Transverse colon (tissue), 4 donors: Measurements from ENCODE around the gene HTT. TPM values are rescaled to one million over a fixed set of nuclear protein-coding genes. Genes with fewer than 3 reads are reported as not detected.

Experiments used
- DNase-seq: peaks from one replicate; pipeline ENCODE4 v3.0.0-alpha.2; 2019
- H3K27ac ChIP-seq, 4 donors: fragments of 200-600 bp; sonication (generic); 2 replicates each; pipeline ENCODE4 v1.5.1; 2016 to 2018; ENCODE audit warnings: inconsistent platforms in 4 of 4
- H3K27me3 ChIP-seq: fragments of 200-600 bp; sonication (generic); 2 replicates; pipeline ENCODE4 v1.5.1; 2017; ENCODE audit warnings: inconsistent platforms
- H3K36me3 ChIP-seq, 4 donors: fragments of 200-600 bp; sonication (generic); 2 replicates each; pipeline ENCODE4 v1.5.1; 2017 to 2019; ENCODE audit warnings: inconsistent platforms in 4 of 4
- H3K4me1 ChIP-seq, 4 donors: fragments of 200-600 bp; sonication (generic); 2 replicates each; pipeline ENCODE4 v1.5.1; 2017 to 2020; ENCODE audit warnings: inconsistent platforms in 4 of 4
- H3K4me3 ChIP-seq, 4 donors: fragments of 200-600 bp; sonication (generic); 1 replicate in 1 of 4; 2 replicates in 3 of 4; pipeline versions ENCODE4 v1.5.1 to v1.6.1; 2017 to 2019; ENCODE audit warnings: inconsistent platforms in 4 of 4
- H3K9me3 ChIP-seq, 2 donors: fragments of 200-600 bp; sonication (generic); 2 replicates each; pipeline ENCODE4 v1.5.1; 2017 to 2019; ENCODE audit warnings: inconsistent platforms in 2 of 2
- EP300 ChIP-seq: sonication (generic); formaldehyde crosslinking; IDR thresholded peaks from one replicate; pipeline ENCODE4 v1.6.1; 2017; ENCODE audit warnings: antibody characterized with exemption, low read depth
- POLR2A ChIP-seq: fragments of 450-650 bp; IDR thresholded peaks from one replicate; pipeline ENCODE4 v1.6.1; 2016; ENCODE audit warnings: antibody characterized with exemption, mild to moderate bottlenecking, moderate library complexity
- POLR2AphosphoS5 ChIP-seq, 3 donors: sonication (generic); formaldehyde crosslinking; IDR thresholded peaks; one replicate each; pipeline ENCODE4 v1.6.1; 2016; ENCODE audit warnings: antibody characterized with exemption in 3 of 3
- WGBS, 2 donors: methylation state at CpG; one replicate each; pipeline ENCODE4 v1.1.5; 2018; ENCODE audit warnings: low coverage in 1 of 2; 5-methylcytosine and 5-hydroxymethylcytosine counted together
- in situ Hi-C, 4 donors: fragments of 200-750 bp; cut with MboI; loops; one replicate each; pipeline versions ENCODE4 v1.15.0 to v1.15.1; 2017; ENCODE audit warnings: low sequenced_read_pairs in 3 of 4, low pct_ligation_motif_present in 1 of 4, low pct_unique_long_range_greater_than_20kb in 1 of 4
- intact Hi-C: fragments of 100-400 bp; cut with DNase I; formaldehyde crosslinking; loops from one replicate; pipeline ENCODE4 v1.15.1; 2023; ENCODE audit warnings: low total_unique reads
- total RNA-seq, 4 donors: library from RNA; depleted of rRNA; stranded (reverse); fragments of >200 nt; gene quantifications; one replicate each; pipeline ENCODE4 v1.1.0, GENCODE V29; 2016
- TF ChIP-seq, protein P1 (sequence below), 5 experiments: fragments of 200-600 bp in 3 of 5; fragments of 450-650 bp in 2 of 5; sonication (generic) in 3 of 5; IDR thresholded peaks; 1 replicate in 2 of 5; 2 replicates in 3 of 5; pipeline ENCODE4 v1.5.1; 2016 to 2017; ENCODE audit warnings: antibody characterized with exemption in 5 of 5, inconsistent platforms in 3 of 5, mild to moderate bottlenecking in 2 of 5, moderate library complexity in 1 of 5

Gene HTT
- total RNA-seq, 4 donors from 2014 or later = 40.0 to 111 (median 79.4) TPM

DNA sequence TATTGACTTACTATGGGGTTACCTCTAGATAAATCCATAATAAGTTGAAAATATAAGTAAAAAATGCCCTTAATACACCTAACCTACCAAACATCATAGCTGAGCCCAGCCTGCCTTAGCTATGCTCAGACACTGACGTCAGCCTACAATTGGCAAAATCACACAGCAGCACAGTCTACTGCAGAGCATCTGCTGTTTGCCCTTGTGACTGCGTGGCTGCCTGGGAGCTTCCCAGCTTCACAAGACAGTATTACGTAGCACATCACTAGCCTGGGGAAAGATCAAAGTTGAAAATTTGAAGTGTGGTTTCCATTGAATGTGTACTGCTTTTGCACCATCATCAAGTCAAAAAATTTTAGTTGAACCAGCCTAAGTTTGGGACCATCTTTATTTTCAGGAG is 8.9 kb upstream of the HTT start:
- 60 to 95% methylated on average over 1 to 3 of the region's 3 CpGs for WGBS, 2 donors
- in situ Hi-C loops = no loop called here
- H3K9me3 ChIP-seq = no peaks in the 10 kb centered on the region
- no peaks in the 10 kb centered on the region for H3K4me1 ChIP-seq
- no peak overlapping the region for H3K4me3 ChIP-seq
- no peak overlapping the region for H3K27ac ChIP-seq
- TF ChIP-seq, protein P1, sequence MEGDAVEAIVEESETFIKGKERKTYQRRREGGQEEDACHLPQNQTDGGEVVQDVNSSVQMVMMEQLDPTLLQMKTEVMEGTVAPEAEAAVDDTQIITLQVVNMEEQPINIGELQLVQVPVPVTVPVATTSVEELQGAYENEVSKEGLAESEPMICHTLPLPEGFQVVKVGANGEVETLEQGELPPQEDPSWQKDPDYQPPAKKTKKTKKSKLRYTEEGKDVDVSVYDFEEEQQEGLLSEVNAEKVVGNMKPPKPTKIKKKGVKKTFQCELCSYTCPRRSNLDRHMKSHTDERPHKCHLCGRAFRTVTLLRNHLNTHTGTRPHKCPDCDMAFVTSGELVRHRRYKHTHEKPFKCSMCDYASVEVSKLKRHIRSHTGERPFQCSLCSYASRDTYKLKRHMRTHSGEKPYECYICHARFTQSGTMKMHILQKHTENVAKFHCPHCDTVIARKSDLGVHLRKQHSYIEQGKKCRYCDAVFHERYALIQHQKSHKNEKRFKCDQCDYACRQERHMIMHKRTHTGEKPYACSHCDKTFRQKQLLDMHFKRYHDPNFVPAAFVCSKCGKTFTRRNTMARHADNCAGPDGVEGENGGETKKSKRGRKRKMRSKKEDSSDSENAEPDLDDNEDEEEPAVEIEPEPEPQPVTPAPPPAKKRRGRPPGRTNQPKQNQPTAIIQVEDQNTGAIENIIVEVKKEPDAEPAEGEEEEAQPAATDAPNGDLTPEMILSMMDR (IDR thresholded peaks at IDR 0.05) = no peak
- TF ChIP-seq POLR2A (no peak), POLR2AphosphoS5 (IDR thresholded peaks at IDR 0.05) (no peak), EP300 (no peak)
- no peak for DNase-seq
- intact Hi-C loops = no loop called here
- H3K36me3 ChIP-seq = no peaks in the 10 kb centered on the region
- H3K27me3 ChIP-seq = no peaks in the 10 kb centered on the region

DNA sequence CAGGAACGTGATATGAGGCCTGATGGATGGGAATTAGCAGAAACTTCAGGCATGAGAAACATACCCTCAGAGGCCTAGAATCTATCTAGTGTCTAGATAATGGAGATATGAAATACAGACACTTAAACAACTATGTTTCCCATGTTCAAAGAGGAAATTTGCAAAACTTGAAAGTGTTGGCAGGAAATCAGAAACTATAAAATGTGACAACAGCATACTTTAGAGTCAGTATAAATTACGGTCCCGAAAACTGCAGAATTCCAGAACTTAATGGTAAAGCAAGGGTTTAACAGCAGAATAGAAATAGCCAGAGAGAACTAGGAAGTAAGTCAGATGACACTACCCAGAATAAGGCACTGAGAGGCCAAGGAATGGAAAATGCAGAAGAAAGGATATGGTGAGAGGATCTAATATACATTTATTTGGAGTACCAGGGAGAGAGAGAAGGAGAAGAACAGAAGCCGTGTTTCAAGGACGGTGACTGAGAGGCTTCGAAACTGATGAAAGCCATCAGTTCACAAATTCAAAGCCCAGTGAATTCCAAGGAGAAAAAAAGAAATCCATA is 7.6 kb upstream of the HTT start:
- no peak for TF ChIP-seq EP300
- TF ChIP-seq, protein P1 (IDR thresholded peaks at IDR 0.05) = no peak
- TF ChIP-seq POLR2AphosphoS5 (IDR thresholded peaks at IDR 0.05) = no peak
- no peak for TF ChIP-seq POLR2A
- Histone ChIP-seq H3K27me3 (no peaks in the 10 kb centered on the region), H3K27ac (no peak overlapping the region), H3K9me3 (no peaks in the 10 kb centered on the region), H3K36me3 (no peaks in the 10 kb centered on the region), H3K4me1 (no peaks in the 10 kb centered on the region), H3K4me3 (no peak overlapping the region)
- in situ Hi-C loops = no loop called here
- no peak for DNase-seq
- WGBS, 2 donors = 87 to 93% methylated on average over 4 to 6 of the region's 6 CpGs
- intact Hi-C loops = no loop called here

DNA sequence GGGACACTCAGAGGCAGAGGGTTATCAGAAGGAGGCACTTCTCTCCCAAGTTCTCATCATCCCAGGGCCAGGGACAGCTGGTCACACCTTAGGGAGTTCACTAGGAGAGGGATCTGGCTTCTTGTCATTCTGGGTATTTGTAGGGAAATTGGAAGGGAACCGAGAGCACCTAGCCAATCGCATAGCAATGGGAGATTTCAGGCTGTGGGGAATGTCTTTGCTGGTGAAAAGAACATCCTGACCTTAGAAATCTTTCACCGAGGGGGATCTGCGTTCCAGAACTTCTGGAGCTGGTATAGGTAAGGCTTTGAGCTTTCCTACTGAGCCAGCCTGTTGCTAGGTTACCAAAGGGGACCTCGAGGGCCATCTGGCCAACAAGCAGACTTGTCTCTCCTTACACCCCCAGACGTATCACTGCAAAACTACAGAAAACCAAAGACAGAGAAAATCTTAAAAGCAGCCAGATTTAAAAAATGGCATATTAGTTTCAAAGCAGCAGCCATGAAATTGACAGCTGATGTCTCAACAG is 6.9 kb upstream of the HTT start:
- in situ Hi-C loops = no loop called here
- DNase-seq = no peak
- Histone ChIP-seq H3K4me1 (no peaks in the 10 kb centered on the region), H3K36me3 (no peaks in the 10 kb centered on the region), H3K27me3 (no peaks in the 10 kb centered on the region), H3K9me3 (no peaks in the 10 kb centered on the region), H3K4me3 (no peak overlapping the region), H3K27ac (no peak overlapping the region)
- WGBS, 2 donors = 83% methylated on average over 6 of the region's 6 CpGs; no CpG with 5 or more reads in 1 of the 2 donors
- intact Hi-C loops = no loop called here
- TF ChIP-seq POLR2A (no peak), EP300 (no peak), POLR2AphosphoS5 (IDR thresholded peaks at IDR 0.05) (no peak)
- TF ChIP-seq, protein P1 (IDR thresholded peaks at IDR 0.05) = no peak

DNA sequence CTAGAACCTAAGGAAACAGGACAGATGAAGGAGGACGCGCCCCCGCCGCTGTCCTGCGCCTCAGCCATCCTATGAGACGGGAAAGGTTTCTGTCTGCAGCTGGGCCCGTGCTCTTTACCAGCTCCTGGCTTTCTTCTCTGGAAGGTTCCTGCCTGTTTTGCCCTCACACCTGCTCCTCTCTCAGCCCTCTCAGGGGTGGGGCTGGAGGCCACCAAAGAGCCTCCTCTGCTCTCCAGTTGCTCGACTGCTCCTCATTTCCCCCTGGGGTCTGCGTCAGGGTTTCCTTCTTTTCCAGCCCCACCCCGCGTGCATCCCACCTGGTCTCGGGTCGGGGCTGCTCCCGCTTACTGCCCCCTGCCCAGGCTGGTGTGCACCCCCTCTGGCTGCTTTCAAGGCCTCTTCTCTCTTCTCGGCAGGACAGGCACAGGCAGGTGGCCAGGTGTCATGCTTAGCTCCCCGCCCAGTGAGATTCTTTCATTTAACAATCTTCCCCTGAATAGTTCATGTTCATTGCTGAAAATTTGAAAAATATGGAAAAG is 4.8 kb upstream of the HTT start:
- intact Hi-C loops = no loop called here
- Histone ChIP-seq H3K27ac (no peak overlapping the region), H3K4me3 (no peak overlapping the region), H3K36me3 (no peaks in the 10 kb centered on the region), H3K27me3 (no peaks in the 10 kb centered on the region), H3K4me1 (peaks cover 0 to 6% (median 5%) of the 10 kb centered on the region in 4 donors), H3K9me3 (no peaks in the 10 kb centered on the region)
- in situ Hi-C loops = no loop called here
- DNase-seq = no peak
- 80 to 82% methylated on average over 2 to 16 of the region's 16 CpGs for WGBS, 2 donors
- TF ChIP-seq, protein P1 (IDR thresholded peaks at IDR 0.05) = no peak
- TF ChIP-seq EP300 = no peak
- no peak for TF ChIP-seq POLR2A
- no peak for TF ChIP-seq POLR2AphosphoS5 (IDR thresholded peaks at IDR 0.05)
